Karpas-422 (cell line): ENCODE data around the gene TNFSF13. TPM values are rescaled to one million over a fixed set of nuclear protein-coding genes. Genes with fewer than 3 reads are reported as not detected.

Experiments
- DNase-seq: peaks from one replicate; pipeline ENCODE4 v3.0.0-alpha.2; 2015
- H2AFZ ChIP-seq: fragments of 200-600 bp; sonication (generic); 2 replicates; pipeline ENCODE4 v1.6.1; 2014; ENCODE audit warnings: antibody characterized with exemption, low read length, mixed read lengths
- H3K27ac ChIP-seq: fragments of 200-600 bp; sonication (generic); 2 replicates; pipeline ENCODE4 v1.5.1; 2014; ENCODE audit warnings: mild to moderate bottlenecking, low read length, moderate library complexity
- H3K27me3 ChIP-seq: fragments of 200-600 bp; sonication (generic); 2 replicates; pipeline ENCODE4 v1.6.1; 2014; ENCODE audit warnings: low read length, mixed read lengths
- H3K36me3 ChIP-seq: fragments of 200-600 bp; sonication (generic); 2 replicates; pipeline ENCODE4 v1.6.1; 2014; ENCODE audit warnings: low read length, mixed read lengths; ENCODE audit not compliant: insufficient read depth
- H3K4me1 ChIP-seq: fragments of 200-600 bp; sonication (generic); 2 replicates; pipeline ENCODE4 v1.6.1; 2014; ENCODE audit warnings: mild to moderate bottlenecking, low read length, mixed read lengths
- H3K4me2 ChIP-seq: fragments of 200-600 bp; sonication (generic); 2 replicates; pipeline ENCODE4 v1.6.1; 2014; ENCODE audit warnings: low read length, low read depth, mild to moderate bottlenecking; ENCODE audit not compliant: poor library complexity, severe bottlenecking
- H3K4me3 ChIP-seq: fragments of 200-600 bp; sonication (generic); 2 replicates; pipeline ENCODE4 v1.5.1; 2014; ENCODE audit warnings: mild to moderate bottlenecking, antibody characterized with exemption, low read length, mixed read lengths
- H3K79me2 ChIP-seq: fragments of 200-600 bp; sonication (generic); 2 replicates; pipeline ENCODE4 v1.6.1; 2014; ENCODE audit warnings: mild to moderate bottlenecking, low read length, mixed read lengths
- H3K9ac ChIP-seq: fragments of 200-600 bp; sonication (generic); 2 replicates; pipeline ENCODE4 v1.6.0; 2014; ENCODE audit warnings: low read length
- H3K9me2 ChIP-seq: fragments of 200-600 bp; sonication (generic), shearing (Covaris generic); replicated peaks from 2 replicates; pipeline ENCODE4 v1.6.0; 2014; ENCODE audit warnings: mild to moderate bottlenecking, low read length, moderate library complexity; ENCODE audit not compliant: insufficient read depth
- H3K9me3 ChIP-seq: fragments of 300-700, 200-600 bp; sonication (generic); 2 replicates; pipeline ENCODE4 v1.6.1; 2014; ENCODE audit warnings: low read length, mixed read lengths
- H4K20me1 ChIP-seq: fragments of 200-600 bp; sonication (generic); 2 replicates; pipeline ENCODE4 v1.6.1; 2014; ENCODE audit warnings: mild to moderate bottlenecking, antibody characterized with exemption, low read length, low read depth; ENCODE audit not compliant: insufficient read depth
- small RNA-seq: library from RNA; depleted of rRNA; stranded (forward); fragments of <200 nt; gene quantifications from one replicate; pipeline ENCODE3, GENCODE V24; 2014
- total RNA-seq: library from RNA; depleted of rRNA; stranded (reverse); fragments of >200 nt; shearing (Covaris generic); gene quantifications from 2 replicates; pipeline ENCODE4 v1.2.3, GENCODE V29; 2014; ENCODE audit warnings: low replicate concordance; rRNA removed

The TNFSF13 gene
- total RNA-seq, 1 experiment from 2014 or later, result 4.0 TPM

DNA sequence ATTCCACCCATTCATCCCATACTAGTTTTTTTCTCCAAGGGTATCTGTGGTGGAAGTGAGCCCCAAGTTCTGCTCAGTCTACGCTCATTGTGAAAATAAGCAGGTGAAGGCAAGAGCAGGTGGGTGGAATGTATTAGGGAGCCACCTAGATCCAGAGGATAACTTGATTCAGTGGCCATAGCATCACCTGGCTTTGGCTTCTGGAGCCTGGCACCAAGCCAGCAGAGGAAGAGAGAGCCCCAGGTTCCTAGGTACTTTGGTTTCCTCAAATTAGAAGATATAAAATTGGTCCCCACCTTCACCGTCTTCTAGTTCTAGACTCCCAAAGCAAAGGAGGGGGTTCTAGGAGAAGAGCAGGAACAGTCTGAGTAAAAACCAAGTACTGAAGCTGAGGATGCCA lies 52.1 kb downstream of the TNFSF13 start:
- Histone ChIP-seq H3K9ac (no peak overlapping the region), H3K4me2 (no peak overlapping the region), H3K27ac (no peak overlapping the region), H4K20me1 (0 out of 2 replicates have a peak, but pooled peaks cover 10% of the 10 kb centered on the region), H3K9me3 (no peaks in the 10 kb centered on the region), H3K79me2 (peaks cover 69% of the 10 kb centered on the region), H3K4me1 (peaks cover 27% of the 10 kb centered on the region), H3K4me3 (no peak overlapping the region), H3K27me3 (no peaks in the 10 kb centered on the region), H3K36me3 (peaks cover 19% of the 10 kb centered on the region; the same call in 1 of the 2 replicates), H2AFZ (no peak overlapping the region), H3K9me2 (no peaks in the 10 kb centered on the region)
- DNase-seq, result no peak

Small RNA genes lying within 50 kb of the gene (small RNA-seq; reads per million reads assigned to genes)
- gene CD68 (not detected), gene RF00019 (not detected), gene SNORA48 (not detected), gene SNORD10 (not detected)

Other genes with a start within 250 kb of the TNFSF13 start
- 36.9 and 63.1 TPM in 2 replicates for gene GPS2, start 243.4 kb upstream of the TNFSF13 start, total RNA-seq
- 11.1 and 21.2 TPM in 2 replicates for gene NEURL4, start 229.4 kb upstream of the TNFSF13 start, total RNA-seq
- 51.0 and 85.0 TPM in 2 replicates for gene ACAP1, start 222.2 kb upstream of the TNFSF13 start, total RNA-seq
- 5.1 and 6.8 TPM in 2 replicates for gene KCTD11, start 206.6 kb upstream of the TNFSF13 start, total RNA-seq
- gene TMEM95, start 203.6 kb upstream of the TNFSF13 start, total RNA-seq, result not detected in 2 replicates
- 0.75 and 3.8 TPM in 2 replicates for gene TNK1, start 177.7 kb upstream of the TNFSF13 start, total RNA-seq
- 39.8 and 40.4 TPM in 2 replicates for gene PLSCR3, start 164.2 kb upstream of the TNFSF13 start, total RNA-seq
- 262 and 330 TPM in 2 replicates for gene TMEM256, start 154.7 kb upstream of the TNFSF13 start, total RNA-seq
- not detected in 2 replicates for gene NLGN2, start 150.9 kb upstream of the TNFSF13 start, total RNA-seq
- gene SPEM1, start 138.4 kb upstream of the TNFSF13 start, total RNA-seq, result not detected in 2 replicates
- not detected in 2 replicates for gene SPEM2, start 133.1 kb upstream of the TNFSF13 start, total RNA-seq
- gene SPEM3, start 129.9 kb upstream of the TNFSF13 start, total RNA-seq, result not detected in 2 replicates
- gene TMEM102, start 123.3 kb upstream of the TNFSF13 start, total RNA-seq, result 3.0 and 9.9 TPM in 2 replicates
- 0.32 and 0.67 TPM in 2 replicates for gene FGF11, start 119.2 kb upstream of the TNFSF13 start, total RNA-seq
- 3.6 and 6.6 TPM in 2 replicates for gene CHRNB1, start 113.7 kb upstream of the TNFSF13 start, total RNA-seq
- gene ZBTB4, start 79.1 kb upstream of the TNFSF13 start, total RNA-seq, result 5.5 and 7.2 TPM in 2 replicates
- gene SLC35G6, start 77.3 kb upstream of the TNFSF13 start, total RNA-seq, result not detected in 2 replicates
- gene POLR2A, start 74.4 kb upstream of the TNFSF13 start, total RNA-seq, result 78.8 and 169 TPM in 2 replicates
- not detected in 2 replicates for gene TNFSF12, start 9.7 kb upstream of the TNFSF13 start, total RNA-seq
- gene SENP3, start 3.2 kb downstream of the TNFSF13 start, total RNA-seq, result 62.8 and 96.1 TPM in 2 replicates
- gene CD68, start 20.9 kb downstream of the TNFSF13 start, total RNA-seq, result 3.8 and 6.0 TPM in 2 replicates
- 25.4 and 27.0 TPM in 2 replicates for gene MPDU1, start 25.1 kb downstream of the TNFSF13 start, total RNA-seq
- gene SOX15, start 31.3 kb downstream of the TNFSF13 start, total RNA-seq, result 1.2 and 1.6 TPM in 2 replicates
- gene FXR2, start 56.1 kb downstream of the TNFSF13 start, total RNA-seq, result 40.5 and 42.3 TPM in 2 replicates
- gene SAT2, start 69.1 kb downstream of the TNFSF13 start, total RNA-seq, result 36.0 and 55.0 TPM in 2 replicates
- 0.58 and 1.2 TPM in 2 replicates for gene SHBG, start 71.4 kb downstream of the TNFSF13 start, total RNA-seq
- gene ATP1B2, start 92.2 kb downstream of the TNFSF13 start, total RNA-seq, result not detected in 2 replicates
- 11.0 and 14.0 TPM in 2 replicates for gene TP53, start 128.7 kb downstream of the TNFSF13 start, total RNA-seq
- gene WRAP53, start 129.7 kb downstream of the TNFSF13 start, total RNA-seq, result 10.4 and 19.0 TPM in 2 replicates
- not detected in 2 replicates for gene EFNB3, start 146.5 kb downstream of the TNFSF13 start, total RNA-seq
- gene DNAH2, start 159.0 kb downstream of the TNFSF13 start, total RNA-seq, result not detected in 2 replicates